NCI-H526 (cell line): ENCODE measurements around the gene ARID1B.

Experiments used
- DNase-seq, 2 experiments: peaks; one replicate each; lab custom pipeline; 2025; lab: John Stamatoyannopoulos, UW

ARID1B gene

DNA sequence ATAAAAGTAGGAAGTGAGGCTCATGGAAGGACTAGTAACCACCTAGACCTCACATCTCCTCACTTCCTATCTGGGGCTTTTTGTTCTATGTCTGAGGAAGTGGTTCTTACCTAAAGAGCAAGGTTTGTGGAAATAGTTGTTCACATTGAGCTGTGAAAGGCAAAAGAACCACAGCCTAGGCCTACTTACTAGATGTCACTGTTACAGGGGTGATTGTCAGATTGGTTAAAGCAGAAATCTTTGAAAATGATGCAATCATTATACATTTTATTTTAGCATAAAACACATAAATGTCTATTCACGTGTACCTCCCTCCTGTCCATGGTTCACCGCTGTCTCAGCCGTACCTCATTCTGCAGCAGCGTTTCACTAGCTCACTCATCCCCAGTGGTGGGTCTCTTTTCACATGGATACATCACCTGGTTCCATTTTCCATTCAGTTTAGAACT lies 277.4 kb downstream of the ARID1B start:
- no peak for DNase-seq

DNA sequence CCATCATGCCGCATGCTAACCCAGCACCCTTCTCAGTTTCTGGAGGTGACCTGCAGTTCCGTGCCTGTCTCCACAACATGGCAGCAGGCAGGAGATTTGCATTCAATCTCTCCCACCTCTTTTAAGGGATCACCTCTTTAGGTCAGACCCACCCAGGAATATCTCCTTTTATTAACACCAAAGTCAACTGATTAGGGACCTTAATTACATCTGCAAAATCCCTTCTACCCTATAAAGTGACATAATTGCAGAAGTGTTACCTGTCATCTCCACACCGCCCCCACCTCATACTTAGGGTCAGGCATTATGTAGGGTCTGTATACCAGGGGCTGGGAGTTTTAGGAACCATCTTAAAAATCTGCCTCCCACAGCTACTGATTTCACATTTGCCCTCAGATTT lies 278.7 kb downstream of the ARID1B start:
- DNase-seq: no peak

DNA sequence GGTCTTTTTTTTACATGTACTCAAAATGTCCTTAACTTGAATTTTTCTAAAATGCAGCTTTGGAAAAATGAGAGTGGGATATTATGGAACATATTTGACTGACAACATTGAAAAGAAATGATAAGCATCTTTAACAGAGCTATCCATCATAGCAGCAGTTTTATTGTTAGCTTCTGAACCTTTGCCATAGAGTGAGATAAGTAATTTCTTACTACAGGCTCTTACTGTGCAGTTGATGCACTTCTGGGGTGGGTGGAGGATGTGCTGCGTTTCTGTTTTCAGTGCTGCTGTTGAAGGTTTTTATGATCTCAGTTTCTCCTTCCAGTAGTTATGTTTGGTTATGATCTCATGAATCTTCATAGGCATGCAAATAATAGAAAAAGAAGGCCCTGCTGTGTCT lies 279.1 kb downstream of the ARID1B start:
- peak in 1 of 2 experiments; percentile 16 for DNase-seq

DNA sequence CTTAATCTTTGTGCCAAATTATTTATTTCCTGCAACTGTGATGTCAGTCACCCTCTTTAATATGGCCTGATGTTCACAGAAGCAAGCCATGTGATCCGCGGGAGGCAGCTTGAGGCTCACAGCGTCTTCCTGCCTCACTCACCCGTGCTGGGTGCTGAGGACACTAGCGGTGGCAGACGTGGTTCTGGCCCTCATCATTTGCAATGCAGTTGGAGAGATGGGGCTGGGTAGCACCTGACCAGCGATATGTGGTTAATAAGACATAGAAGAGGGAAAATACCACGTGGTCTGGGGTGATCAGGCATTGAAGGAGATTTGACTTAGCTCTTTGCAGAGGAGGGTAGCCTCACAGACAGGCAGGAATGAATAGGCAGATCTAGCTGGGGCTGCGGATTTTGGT lies 281.4 kb downstream of the ARID1B start:
- DNase-seq: no peak

DNA sequence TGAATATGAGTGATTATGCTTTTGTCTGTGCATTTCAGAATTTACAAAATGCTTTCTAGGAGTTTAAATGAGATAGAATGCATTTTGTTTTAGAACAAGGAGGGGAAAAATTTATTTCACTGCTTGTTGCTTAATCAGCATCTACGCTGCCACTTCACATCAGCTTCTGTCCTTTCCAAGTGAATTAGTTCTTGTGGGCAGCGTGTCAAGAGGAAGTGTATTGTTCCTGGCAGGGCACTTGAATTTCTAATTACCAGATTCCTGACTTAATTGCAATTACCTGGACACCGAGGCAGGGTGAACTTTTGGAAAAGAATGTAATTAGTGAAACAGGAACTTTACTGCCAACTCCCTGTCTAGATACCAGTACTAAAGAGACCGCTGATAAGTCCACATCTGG lies 282.6 kb downstream of the ARID1B start:
- no peak for DNase-seq

DNA sequence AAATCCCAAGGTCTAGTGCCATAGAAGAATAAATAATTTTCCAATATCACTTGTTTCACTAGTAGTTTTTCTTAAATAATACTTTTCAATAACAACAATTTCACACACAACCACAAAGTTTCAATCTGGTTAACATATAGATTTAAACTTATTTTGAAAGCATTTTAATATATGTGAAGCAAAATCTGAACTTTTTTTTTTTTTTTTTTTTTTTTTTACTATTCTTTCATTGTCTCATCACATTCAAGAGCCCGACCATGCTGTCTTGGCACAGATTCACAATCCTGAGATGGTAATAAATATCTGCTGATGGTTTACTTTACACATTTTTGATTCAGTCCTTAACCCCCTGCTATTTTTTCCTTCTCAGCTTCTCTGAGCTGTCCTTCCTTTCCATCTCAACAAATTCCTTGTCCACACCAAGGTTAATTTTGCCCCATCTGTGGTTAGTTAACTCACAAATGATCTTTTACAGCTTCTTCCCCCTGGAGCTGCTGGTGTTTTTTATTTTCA lies 283.3 kb downstream of the ARID1B start:
- DNase-seq: no peak

DNA sequence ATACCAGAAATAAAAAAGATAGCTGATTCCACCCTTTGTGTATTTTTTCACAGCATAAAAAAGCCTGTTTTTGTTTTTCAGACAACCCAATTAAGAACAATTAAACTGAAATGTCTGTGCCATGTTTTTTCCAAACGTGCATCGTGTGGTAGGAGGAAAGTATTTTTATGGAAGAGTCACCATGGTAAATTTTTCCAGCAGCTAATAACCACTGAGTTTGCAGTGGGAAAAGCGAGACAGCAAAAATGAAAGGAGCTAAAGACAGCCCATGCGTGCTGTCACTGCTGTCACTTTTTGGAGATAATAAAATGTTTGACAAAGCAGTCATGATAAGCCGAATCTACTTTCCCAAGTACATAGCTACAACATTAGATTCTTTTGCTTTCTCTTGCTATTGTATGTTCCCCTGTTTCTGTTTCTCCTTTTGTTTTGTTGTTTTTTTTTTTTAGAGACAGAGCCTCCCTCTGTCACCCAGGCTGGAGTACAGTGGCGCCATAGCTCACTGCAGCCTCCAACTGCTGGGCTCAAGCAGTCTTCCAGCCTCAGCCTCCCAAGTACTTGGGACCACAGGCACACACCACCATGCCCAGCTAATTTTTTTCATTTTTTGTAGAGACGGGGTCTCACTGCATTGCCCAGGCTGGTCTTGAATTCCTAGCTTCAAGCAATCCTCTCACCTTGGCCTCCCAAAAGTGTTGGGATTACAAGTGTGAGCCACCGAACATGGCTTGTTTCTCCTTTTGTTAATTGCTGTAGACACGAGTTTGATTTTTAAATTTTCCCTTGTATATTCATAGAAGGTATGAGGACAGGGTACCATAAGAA lies 284.8 kb downstream of the ARID1B start:
- no peak for DNase-seq

DNA sequence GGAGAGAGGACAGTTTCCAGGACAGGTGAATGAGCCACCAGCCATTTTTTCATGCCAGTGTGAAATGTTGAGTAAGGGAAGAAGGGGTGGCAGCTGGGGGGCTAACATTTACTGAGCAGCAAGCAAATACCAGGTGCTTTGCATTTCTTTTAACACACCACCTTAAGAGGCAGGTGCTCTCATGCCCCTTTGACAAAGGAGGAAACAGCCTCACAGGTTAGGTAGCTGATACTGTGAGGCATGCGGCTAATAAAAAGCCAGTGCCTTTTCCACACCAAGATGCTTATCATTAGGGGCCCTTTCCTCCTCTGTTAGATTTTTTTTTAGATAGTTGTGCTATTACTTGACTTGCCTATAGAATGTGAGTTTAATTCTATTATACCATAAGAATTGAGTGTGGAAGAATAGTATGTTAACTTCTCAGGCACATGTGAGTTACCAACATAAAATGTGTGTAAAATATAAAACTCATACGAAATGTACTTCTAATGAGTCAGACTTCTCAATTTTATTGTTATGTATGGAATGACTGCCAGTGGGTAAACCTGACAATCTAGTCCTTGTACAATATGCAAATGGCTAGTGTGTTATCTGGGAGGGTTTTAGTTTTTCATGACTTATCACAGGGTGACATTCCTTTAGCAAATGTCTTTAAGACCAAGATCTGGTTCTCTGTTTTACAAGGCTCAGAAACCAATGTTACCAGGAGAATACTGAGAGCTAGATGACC lies 286.2 kb downstream of the ARID1B start:
- DNase-seq: peak; percentile 74 to 76

DNA sequence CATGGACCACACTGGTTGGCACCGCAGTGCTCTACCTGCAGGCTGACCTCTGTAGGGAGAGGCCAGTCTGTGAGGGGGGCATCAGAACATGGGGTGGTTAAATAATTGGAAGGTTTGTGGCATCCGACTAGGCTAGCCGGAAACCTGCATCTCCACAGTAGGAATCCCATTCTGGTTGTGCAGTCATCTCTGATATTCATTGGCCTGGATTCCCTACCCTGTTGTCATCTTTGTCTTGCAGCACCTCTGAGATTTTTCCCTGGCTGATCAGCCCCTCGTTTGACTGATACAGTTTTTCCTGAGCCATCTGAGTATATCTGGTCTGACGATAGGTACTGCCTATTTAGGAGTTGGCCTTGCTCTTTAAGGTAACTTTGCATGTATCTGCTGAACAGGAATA lies 286.7 kb downstream of the ARID1B start:
- DNase-seq: no peak

DNA sequence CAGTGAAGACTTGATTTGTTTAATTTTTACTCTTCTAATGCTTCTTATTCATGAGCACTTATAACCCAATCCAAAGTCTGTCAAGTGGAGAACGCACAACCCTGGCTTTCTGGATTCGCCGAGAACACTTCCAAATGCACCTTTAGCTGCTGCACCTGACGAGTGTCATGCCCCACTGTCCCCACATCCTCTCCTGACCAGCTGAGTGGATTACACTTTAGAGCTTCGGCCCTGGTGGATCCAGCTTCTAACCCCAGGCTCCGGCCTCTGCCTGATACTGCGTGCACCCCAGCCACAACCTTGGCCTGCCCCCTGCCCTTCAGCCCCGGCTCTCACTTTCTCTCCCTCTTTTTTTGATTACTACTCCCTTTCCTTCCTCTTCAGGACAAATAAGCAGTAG lies 287.3 kb downstream of the ARID1B start:
- DNase-seq: no peak

DNA sequence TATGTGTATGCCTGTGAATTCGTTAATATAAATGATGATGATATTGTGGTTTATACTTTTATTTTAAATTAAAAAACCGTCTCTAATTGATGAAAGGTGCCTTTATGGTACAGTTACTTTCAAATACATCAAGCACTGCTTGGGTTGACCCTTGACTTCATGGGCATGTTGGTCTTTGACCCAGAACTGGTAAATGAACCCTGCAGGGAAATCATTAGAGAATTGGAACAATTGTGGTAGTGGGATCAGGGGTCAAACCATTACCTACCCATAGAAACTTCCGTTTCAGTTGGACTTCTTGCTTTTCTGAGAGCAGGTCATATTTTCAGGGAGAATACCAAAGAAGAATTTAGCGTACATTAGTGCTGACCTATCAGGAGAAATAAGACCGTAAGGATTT lies 288.2 kb downstream of the ARID1B start:
- DNase-seq: no peak

DNA sequence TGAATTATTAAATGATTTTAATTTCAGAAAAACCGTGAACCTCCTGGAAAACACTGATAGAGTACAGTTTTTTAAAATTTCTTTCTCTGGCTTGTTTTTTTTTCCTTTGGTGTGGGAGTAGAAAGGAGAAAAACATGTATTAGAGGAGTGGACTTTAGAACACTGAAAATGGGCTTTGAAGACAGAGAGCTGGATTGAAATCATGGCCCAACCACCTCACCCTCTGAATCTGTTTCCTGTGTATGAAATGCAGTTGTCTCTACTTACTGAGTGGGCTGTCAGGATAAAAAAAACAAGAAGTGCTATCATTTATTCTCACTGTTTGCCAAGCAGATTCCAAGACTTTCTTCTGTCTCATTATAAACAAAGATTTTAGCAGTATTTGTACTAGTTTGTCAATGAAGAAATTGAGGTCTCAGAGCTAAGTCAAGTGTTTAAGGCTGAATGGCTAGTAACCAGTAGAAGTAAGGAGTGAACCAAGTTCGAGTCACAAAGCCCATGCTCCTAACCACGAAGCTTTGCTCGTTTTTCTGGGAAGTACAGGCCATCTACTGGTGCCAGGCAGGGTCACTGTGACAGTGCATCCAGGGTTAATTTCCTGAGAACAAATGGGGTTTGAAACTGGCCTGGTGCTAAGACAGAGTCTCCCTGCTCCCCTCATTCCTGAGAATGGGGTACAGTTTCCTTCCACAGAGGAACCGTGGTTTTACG lies 289.8 kb downstream of the ARID1B start:
- no peak for DNase-seq

DNA sequence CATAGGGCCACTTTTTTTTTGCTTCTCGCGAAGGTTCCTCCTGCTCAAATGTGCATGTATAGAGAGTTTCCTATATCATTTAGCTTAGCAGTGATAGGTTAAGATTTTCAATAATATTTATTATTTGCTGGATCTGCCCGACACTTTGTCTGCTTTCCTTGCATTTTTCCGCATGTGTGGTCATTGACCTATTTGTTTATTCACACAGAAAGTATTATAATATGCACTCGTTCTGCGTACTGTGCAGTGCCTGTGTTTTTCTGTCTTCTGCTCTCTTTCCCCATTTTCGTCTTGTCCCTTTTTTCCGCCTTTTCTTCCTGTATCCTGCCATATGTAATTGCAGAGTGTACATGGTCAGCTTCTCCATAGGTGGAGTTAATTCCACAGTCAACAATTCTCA lies 290.3 kb downstream of the ARID1B start:
- no peak for DNase-seq

DNA sequence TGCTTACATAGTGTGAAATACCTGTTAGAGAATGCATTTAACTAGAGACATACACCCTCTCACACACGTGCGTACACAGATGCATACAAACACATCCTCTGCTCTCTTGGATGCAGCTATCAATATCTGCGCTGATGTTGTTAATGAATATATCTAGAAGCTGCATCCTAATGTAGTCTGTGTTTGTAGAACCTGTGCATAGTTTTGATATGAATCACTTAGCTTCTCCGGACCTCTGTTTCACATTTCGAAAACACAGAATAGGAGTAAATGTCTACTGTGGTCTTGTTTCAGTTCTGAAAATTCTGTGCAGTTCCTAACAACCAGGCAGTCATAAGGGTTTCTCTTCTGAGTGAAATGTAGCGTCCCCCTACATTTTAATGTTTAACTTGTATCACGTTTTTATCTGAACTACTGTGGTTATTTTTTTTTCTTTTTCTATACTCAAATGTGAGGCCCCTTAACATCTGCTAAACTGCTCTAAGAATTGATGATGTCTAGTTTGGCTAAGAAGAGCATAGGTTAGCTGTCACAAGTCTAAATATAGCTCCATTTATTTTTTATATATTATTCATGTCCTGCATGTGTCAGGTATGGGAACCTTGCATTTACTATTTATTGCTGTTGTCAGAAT lies 291.6 kb downstream of the ARID1B start:
- DNase-seq: no peak

DNA sequence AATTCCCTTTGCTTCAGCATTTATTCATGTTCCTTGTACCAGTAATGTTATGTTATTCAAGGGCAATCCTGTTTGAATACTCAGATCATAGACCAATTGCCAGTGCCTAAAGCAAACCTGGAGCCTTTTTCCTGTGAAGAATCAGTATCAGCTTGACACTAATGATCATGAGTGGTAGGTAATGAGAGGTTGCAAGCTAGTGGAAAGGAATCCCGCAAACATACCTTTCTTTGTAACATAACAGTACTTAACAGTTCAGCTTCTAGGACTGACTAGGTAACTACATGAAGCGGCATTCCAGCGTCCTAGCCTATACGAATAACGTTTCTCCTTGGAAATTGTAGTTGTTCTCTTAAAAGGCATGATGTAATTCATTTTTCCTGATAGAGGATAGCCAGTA lies 292.4 kb downstream of the ARID1B start:
- DNase-seq: no peak

DNA sequence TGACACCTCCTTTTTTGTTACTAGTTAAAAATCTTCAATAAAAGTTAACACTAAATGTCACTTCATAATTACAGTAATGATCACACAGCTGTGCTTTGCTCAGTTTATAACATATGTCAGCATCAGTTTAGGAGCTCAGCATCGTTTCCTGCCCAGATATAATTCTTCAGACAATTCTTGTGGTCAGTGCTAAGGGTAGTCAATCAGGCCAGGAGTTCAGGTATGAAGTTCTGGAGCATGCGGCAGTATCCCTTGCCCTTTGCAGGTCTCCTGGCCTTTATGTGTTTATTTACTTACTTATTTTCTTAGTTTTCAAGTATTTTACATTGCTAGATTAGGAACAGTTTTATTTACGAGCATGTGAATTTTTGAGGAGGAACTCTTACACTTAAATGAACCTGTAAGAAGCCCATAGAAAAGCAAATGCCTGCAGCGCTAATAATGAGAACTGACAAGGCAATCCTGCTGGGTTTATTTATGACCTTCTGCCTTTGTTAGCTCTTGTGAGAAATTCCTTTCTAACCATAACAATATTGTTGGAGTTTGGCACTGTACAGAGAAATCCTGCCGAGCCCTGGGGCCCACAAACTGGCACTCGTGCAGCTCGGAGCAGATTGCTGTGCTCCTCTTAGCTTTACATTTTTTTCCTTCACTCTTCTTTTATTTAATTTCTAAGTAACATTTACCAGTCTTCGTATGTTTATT lies 293.4 kb downstream of the ARID1B start:
- DNase-seq: no peak

DNA sequence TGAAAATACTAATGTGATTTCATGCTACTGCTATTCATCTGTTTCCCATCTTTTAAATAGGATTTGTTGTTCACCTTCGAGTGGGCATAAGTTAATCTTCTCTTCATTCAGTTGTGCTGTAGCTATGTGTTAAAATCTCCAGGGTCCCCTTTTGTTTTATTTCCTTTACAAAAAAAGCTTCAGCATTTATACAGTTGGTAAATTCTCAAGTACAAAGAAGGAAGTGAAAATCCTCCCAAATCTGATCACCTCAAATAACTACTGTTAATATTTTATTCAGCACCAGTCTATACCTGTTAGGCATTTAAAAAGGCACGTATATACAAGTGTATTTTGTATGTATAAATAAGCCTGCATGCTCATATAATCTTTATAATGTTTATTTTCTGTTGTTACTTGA lies 294.9 kb downstream of the ARID1B start:
- no peak for DNase-seq

DNA sequence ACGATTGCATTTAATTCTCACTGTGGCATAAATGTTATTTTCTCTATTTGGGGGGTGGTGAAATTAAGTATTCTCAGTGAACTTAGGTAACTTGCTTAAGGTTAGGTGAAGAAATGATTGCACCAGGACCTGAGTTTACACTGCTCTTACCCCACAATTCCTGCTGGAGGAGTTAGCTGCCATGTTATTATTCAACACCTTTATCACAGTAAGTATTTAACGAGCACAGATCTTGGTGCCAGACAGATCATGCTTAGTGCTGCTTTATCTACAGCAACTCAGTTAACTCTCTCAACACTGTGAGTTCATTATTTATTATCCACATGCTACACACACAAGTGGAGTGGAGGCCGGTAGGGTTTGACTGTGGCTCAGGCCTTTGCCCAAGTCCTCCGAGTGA lies 296.4 kb downstream of the ARID1B start:
- DNase-seq: no peak

DNA sequence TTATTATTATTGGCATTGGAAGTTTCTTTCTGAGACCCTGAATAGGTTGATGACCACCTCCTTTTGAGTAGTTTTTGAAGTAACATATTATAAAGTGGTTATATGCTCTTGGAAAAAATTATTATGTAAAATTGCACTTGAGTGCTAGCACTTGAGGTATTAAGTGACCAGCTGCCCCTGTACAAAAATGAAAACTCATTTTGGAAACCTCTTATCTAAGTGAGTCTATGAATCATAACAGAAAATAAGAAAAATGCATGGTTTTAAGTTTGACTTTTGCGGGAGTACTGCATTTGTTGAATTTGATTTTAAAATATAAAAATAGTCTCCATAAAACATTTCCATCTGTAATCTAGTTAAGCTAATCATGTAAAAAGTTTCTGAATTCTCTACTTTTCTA lies 297.8 kb downstream of the ARID1B start:
- DNase-seq: no peak

DNA sequence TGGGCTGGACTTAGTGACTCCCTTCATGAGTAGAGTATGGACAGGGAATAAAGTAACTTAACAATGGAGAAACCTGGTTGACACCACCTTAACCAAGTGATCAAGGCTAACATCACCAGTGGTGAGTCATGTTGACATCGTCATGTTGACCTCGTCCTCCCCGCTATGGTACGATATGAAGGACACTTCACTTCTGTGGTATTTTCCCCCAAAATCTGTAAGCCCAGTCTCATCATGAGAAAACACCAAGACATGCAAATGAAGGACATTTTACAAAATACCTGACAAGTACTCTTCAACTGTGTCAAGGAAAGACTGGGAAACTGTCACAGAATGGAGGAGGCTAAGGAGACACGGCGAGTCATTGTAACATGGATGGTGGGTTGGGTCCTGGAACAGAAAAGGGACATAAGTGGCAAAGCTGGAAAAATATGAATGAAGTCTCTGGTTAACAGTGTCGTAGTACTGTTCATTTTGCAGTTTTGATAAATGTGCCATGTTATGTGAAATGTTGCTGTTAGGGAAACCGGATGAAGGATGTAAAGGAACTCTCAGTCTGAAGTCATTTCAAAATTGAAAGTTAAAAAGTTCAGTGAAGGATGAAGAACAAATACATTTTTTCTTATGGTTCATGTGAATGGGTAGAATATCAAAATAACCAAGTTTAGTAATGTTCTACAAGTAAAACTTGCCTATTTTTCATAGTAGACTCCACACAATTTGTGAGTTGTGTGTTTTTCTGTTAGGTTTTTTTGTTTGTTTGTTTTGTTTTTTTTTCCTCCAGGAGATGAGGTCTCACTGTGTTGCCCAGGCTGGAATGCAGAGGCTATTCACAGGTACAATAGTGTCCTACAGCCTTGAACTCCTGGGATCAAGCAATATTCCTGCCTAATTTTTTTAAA lies 298.6 kb downstream of the ARID1B start:
- no peak for DNase-seq

DNA sequence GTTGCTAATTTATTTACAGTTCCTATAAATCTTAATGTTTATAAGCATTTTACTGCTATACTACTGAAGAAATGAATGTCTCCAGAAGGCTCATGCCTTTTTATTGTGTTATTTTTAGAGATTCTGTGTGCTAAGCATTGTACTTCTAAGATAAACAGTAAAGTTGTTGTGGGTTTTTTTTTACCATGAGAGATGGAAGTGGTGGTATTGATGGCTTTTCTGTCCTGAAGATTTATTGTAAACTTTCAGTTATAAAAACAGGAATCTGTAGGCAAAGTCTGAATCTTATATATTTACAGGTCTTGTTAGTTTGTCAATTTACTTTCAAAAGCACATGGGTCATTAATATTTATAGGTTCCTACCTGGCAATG lies 299.3 kb downstream of the ARID1B start:
- no peak for DNase-seq
